Stimulated activated CD4-positive, alpha-beta T cell treated with anti-CD3 and anti-CD28 coated beads, Interleukin-15, amount 100 ng/mL, for 48 hours (primary cell): ENCODE measurements around the gene CLCN6.
"Not testable (repeated sequence)": the region's sequence is repeated elsewhere in the genome, so short reads cannot be mapped to it uniquely, and the experiment has no call there.

Source experiments
- DNase-seq, 2 donors: peaks; one replicate each; pipeline ENCODE4 v3.0.0-alpha.2; 2020; ENCODE audit warnings: low read depth in 2 of 2

CLCN6 gene

DNA sequence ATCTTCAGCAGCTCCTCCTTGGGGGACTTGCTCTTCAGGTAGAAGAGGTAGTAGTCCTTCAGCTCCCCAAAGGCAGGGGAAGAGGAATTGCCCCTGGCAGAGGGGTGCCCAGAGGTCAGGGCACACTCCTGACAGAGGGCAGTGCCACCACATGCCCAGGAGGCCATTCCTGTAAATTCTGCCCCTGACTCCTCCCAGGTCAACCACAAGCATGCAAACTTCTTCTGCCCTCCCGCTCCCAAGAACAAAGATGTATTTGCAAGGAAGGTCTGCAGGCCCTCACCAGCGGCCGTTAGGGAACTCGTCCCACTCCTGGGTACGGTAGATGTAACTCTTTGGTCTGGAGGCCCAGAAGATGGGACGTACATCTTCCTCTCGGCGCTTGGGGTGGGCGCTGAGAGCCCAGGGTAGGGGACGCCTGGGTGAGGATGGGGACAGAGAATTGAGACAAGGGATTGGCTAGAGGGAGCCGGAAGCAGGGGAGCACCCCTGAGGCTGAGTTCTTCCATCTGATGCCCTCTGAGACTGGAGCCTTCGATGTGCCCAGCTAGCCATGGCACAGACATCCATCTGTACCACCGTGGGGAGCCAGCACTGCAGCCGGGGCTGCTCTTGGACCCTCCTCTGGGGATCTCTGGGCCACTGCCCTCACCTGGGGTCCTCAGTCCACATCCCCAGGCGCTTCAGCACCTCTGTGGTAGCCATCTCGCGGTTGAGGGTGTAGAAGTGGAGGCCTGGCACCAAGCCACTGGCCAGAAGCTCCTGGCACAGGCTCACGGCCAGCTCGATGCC, 11.3 kb upstream of the CLCN6 start:
- no peak for DNase-seq

DNA sequence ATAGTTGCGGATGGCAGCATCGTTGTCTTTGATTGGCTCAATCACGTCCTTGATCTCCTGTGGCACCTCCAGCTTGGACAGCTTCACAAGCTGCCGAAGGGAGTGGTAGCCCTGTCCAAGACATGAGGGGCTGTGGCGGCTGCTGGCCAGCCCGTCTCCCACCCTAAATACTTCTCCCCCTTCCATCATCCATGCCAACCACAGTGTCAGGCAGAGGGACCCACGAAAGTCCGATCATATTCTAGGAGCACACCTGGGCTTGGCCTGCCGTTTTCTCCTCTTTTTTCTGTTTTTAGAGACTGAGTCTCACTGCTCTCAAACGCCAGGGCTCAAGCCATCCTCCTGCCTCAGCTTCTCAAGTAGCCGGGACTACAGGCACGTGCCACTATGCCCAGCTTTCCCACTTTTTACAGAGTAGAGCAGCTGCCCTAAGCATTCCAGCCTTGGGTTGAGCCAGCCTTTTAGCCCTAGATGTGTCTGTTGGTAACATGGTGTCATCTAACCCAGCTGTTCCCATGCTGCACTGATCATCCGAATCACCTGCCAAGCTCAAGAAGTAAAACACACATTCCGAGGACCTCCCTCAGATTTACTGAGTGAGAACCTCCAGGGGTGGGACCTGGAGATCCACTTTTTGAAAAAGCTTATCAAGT, 10.6 kb upstream of the CLCN6 start:
- DNase-seq: no peak

DNA sequence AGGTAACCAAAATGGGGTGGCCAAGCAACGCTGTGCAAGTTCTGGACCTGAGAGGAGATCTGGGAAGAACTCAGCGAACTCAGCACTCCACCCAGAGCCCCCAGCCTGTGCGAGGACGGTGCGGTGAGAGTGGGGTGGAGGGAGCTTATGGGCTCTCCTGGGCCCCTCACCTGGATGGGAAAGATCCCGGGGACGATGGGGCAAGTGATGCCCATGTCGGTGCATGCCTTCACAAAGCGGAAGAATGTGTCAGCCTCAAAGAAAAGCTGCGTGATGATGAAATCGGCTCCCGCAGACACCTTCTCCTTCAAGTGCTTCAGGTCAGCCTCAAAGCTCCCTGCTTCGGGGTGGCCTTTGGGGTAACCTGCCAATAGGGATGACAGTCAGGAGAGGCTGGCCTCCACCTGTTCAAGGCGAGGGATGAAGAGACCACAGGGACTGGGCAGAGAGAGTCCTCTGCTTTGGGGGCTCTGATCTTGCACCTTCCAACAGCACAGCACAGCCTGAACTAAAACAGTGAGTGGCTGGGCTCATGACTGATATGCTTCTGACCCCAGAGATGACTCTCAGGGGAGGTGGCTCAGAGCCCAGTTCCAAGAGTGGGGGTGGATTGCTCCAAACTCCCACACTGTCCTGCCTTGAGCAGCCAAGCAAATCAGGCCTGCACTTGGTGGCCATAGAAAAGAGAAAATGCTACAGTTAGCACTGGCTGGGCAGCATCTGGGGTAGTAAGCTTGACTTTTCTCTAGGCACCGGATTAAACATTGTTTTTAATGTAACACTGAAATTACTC, 9.8 kb upstream of the CLCN6 start:
- no peak for DNase-seq

DNA sequence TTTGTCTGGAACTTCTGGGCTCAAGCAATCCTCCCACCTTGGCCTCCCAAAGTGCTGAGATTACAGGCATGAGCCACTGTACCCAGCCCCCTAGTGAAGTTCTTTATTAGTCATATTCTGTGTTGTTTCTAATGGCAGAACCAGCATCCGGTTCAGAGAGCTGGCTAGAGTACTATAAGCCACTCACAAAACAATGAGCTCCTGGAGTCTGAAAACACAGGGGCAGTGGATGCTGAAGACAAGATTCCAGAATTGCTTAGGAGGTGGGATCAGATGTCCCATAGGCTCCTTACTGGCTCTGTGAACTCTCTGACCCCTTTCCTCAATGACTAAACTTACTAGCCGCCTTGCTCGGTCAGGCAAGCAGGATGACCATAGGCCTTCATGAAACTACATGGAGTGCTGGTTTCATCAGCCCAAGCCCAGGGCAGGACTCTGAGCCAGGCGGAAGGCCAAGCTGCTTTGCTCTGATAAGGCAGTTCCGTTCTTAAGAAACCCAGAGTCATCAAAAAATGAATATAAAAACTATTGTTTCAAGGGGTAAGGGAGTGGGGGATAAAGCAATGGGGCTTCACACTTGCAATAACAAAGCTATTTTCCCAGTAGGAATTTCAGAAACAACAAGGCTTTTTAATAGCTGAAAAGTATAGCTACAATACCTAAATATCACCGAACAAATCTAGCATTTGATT, 8.3 kb upstream of the CLCN6 start:
- no peak for DNase-seq

DNA sequence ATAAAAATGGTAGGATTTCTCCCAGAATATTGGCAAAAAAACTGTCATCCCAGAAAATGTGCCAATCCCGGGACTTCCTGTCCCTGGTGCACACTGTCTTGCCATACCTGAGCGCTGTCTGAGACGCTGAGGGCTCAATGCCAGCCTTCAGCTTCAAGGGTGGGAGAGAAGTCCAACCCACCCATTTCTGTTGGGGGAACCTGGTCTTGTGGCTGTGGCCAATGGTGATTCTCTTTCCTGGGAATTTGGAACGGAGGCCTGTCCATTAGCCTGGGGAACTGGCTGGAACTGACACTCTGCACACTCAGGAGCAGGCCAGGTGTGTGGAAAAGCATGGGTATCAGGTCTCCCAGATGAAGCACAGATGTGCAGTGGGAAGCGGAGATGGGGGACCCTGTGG, 6.9 kb upstream of the CLCN6 start:
- no peak for DNase-seq

DNA sequence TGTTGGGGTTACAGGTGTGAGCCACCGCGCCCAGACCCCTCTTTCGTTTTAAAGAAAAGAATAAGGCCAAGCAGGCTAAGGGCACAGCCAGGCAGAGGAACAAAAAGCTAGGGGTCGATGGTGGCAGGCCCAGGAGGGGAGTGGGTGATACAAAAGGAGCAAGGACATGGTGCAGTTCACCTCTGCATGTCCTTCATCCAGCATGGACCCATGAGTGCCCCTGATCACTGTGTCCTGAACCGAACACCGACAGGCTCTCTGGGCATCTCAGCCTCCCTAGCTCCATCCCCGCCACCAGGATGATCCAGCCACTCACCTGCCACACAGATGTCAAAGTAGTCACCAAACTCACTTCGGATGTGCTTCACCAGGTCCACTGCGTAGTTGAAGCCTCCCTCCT, 6.1 kb upstream of the CLCN6 start:
- DNase-seq: no peak

DNA sequence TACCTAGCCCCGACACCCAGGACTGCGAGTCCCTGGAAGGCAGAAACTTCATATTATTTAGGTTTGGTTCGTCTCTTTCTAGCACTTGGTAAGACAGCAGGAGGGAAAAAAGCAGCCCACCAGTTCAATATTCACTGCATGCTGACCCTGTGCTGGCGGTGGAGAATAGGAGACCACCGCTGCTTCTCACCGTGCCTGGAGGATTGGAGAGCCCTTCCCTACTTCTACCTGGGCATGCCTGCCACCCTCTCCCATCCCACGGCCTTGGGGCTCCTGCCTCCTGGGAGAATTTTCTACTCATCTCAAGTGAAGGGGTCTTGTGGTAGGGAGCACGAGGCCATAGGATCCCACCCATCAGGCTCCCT, 5.6 kb upstream of the CLCN6 start:
- DNase-seq: no peak

DNA sequence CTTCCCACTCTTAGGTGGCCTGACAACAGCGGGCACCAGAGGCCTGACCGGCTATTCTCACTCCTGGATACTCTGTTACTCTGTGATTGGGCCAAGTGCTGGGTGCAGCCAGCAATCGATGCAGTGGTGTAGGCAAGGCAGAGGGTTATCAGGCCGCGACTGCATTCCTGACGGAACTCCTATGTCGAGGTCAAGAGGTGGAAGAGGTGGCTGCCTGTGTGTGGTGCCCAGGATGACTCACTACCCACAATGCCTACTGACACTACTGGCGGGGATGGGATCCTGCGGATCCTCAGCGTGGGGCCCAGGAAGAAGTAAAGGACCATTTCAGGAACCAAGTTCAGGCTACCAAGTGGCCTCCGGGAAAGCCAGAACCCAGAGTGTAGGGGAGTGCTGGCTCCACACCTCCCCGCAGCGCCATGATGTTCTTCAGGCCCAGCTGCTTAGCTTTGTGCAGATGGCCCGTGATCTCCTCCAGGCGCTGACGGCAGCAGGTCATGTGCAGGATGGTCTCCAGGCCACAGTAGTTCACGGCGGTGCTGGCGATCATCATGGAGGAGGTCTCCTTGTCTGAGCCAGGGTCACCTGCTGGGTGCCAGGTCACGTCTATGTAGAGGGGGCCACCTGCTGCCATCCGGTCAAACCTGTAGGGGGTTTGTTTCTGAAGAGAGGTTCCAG, 5.1 kb upstream of the CLCN6 start:
- no peak for DNase-seq

DNA sequence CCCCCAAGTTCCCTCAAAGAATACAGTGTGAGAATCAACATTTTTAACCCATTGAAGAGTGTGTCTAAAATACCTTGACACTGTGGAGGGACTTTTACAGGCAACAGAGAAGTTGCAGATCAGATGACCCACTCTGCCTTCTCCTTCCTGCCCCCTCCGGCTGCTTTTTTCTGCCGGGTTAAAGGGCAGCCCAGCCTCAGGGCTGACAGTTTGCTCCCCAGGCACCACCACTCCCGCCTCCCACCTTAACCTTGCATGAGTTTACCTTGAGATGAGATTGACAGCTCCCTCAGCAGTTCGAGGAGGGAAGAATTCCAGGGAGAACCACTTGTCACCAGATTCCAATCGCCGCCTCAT, 3.4 kb upstream of the CLCN6 start:
- DNase-seq: no peak

DNA sequence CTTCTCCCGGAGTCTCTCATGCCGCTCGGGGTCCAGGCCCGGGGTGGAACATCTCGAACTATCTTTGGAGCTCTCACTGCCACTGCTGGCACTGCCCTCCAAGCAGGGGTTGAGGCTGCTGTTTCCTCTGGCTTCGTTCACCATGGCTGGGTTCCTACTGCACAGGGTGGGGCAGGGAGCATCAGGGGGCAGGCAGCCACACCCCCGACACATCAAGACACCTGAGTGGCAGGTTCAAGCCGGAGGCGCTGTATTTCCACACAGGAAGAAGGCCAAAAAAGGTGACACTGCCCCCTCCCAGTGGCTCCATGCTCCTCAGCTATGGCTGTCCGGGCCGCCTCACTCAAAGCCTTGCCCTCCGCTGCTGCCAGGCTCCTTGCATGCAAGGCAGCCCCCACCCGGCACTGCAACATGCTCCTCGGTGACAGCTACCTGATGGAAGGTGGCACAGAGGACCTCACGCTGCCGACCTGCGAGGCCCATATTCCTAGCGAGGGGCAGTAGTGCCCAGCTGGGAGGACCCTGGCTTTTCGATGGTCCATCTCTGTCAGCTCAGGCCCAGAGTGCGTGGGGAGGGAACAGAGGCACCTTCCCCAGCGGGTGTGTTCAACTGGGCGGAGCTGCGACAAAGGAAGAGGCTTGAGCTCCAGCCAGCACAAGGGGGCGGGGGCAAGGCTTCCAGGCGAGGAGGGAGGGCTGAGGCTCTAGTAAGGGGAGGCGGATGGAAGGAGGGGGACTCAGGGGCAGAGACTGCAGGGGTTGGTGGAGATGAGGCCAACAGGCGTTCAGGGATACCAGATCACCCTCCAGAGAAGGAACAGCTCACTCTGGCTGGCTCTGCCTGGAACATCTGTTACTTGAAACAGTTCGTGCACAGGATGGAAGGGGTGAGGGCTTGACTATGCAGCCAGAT, 2.8 kb upstream of the CLCN6 start:
- peak; percentile 34 to 62 for DNase-seq

DNA sequence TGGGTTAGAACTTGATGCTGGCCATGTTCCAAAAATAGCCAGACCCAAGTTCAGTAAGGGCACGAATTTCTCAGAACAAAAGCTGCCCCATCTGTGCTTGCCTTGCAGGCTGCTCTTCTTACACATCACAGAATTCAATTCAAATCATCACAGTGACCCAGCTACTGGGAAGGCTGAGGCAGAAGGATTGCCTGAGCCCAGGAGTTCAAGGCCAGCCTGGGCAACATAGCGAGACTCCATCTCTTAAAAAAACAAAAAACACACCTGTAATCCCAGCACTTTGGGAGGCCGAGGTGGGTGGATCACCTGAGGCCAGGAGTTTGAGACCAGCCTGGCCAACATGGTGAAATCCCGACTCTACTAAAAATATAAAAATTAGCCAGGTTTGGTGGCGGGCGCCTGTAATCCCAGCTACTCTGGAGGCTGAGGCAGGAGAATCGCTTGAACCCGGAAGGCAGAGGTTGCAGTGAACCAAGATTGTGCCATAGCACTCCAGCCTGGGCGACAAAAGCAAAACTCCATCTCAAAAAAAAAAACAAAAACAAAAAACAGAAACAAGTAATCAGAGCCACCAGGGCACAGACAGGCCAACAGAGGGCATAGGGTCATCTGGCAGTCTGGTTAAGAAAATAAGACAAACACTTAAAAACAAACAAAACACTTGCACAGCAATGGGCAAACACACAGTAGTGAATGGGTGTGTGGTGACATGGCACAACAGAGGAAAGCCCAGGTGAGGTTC, 1.9 kb upstream of the CLCN6 start:
- not testable (repeated sequence) for DNase-seq

DNA sequence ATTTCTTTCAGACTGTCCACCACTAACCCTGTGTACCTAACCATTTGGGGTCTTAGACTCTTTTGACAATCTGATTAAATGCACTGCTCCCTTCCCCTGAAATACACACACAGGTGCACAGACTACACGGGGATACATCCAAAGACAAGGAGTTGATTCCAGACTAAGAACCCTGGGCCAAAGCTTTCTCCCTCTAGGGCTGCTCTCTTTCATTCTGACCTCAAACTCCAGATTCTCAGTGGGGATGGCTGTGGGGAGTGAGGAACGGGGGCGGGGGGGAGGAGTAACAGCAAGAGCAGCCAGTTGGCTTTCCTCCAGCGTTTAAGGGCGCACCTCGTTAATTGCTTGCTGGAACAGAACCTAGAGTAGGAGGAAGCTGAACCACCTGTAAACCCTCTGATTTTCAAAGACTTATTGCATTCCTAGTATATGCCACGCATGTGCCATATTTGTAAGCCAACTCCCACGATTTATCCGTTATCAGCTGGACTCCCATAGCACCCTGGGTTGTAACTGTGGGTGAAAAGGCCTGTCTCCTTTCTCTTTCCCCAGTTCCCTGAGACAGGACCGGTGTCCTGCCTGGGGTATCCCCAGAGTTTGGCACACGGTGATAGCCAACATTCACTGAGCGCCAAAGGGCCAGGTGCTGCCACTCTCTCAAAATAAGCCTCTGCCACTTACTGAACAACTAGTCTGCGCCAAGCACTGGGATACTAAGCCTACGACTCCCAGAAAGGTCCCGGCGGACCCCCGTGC, 1.1 kb upstream of the CLCN6 start:
- DNase-seq: peak in 1 of 2 donors; percentile 26

DNA sequence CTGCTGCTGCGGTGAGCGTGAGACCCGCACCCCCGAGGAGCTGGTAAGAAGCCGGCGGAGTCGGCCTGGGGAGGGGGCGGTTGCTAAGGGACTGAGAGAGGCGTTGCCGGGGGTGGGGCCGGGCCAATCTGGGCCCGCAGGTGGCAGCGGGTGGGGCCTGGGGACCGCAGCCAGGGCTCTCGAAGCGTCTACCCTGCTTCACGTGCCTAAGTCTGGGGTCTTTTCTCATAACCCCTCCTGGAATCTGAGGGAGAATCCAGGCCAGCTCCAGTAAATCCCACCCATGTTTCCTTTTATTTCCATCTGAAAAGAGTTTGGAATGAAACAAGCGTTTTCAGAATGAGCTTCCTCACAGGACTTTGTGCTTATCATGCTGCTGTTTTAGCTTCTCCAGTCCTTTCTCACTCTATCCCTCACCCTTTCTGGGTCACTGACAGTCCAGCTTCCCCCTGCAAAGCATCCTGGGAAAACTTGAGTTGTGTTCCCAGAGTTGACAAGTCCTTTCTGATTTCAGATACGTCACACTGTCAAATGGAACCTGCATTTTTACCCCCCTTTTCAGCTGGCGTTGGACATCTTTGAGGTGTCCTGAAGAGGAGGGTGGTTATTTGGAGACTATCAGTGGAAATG, 431 bp downstream of the CLCN6 start:
- DNase-seq: no peak

DNA sequence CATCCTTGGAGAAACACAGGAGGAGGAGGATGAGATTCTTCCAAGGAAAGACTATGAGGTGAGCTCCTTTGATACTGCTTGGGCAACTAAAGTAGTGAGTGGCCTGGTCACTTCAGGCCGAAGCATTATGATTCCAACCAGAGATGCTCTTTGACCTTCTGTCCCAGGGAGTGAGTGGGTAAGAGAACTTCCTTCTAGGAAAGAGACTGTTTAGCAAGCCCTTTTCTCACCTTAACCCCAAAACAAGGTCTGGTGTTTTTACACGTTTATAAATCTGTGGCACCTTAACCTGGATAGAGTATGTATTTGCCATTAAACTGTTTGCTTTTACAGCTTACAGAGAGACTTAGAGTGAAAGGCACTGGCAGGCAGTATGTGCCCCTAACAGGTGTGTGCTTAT, 1.1 kb downstream of the CLCN6 start:
- DNase-seq: no peak

DNA sequence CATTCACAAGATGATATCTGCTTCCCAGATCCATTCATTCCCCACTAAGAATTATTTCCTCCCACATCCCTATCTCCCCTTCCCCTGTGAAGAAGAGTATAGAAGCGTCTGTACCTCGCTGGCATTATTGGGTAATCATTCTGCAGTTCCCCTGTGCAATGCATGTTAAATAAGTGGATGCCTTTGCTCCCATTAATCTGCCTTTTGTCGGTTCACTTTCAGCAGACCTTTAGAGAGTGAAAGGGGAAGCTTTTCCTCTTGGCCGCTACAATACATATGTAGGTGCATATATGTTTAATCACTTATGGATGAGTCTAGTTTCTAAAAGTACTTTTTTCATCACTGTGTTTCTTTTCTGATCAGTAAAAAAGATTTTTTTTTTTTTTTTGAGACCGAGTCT, 7.0 kb downstream of the CLCN6 start:
- no peak for DNase-seq

DNA sequence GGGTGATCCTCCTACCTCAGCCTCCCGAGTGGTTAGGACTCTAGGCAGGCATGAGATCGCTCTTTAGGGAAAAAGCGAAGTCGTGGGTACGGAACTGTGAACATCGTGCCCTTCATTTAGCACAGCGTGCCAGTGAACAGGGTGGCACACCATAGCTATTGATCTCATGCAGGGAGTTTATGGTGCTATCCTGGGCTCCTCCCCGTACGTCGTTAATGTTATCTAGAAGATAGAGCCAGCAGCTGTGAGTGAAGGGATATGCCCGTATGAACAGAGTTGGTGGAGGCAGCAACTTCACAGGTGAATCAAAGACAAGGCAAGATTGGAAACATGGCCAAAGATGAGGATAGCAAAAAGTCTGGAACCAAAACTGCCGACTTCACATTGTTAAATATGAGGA, 11.2 kb downstream of the CLCN6 start:
- no peak for DNase-seq

DNA sequence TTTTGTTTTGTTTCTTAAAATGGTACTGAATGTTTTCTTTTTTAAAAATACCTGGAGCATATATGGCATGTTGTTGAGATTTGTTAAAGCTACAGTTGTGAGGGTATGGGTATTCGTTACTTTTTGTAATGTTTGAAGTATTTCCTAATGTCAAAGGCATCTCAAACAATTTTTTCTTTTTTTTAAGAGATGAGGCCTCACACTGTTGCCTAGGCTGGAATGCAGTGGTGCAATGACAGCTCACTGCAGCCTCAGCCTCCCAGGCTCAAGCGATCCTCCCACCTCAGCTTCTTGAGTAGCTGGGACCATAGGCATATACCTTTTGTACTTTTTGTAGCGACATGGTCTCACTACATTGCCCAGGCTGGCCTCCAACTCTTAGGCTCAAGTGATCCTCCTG, 16.1 kb downstream of the CLCN6 start:
- no peak for DNase-seq

DNA sequence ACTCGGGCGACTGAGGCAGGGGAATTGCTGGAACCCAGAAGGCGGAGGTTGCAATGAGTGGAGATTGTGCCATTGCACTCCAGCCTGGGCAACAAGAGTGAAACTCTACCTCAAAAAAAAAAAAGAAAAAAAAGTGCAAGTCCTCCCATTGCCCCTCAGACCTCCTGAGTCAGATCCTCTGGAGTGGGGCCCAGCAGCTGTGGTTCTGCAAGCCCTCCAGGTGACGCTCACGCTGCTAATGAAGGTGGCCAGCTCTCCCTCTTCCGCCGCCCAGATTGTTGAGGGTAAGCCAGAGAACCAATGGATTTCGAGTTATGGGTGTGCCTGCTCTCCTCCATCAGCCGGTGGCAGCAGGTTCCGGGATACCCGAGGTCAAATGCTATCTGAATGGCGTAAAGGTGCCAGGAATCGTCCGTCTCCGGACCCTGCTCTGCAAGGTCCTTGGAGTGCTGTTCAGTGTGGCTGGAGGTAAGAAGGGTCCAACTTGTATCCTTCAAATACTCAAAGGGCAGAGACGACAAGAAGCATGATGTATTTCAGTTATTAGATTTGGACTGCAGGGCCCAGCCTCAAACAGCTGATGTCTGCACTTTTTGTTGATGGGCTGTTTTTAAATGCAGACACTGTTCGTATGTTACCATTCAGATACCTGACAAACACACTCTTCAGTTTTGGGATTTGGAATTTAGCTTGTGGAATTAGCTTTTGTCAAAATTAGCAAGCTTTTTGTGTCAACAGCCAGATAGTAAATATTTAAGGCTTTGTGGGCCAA, 17.6 kb downstream of the CLCN6 start:
- no peak for DNase-seq
